Activated naive CD8-positive, alpha-beta T cell treated with anti-CD3 and anti-CD28 coated beads for 36 hours (primary cell): ENCODE data around the gene OR2T1. TPM values are rescaled to one million over a fixed set of nuclear protein-coding genes. Genes with fewer than 3 reads are reported as not detected.
"Not testable (repeated sequence)": the region's sequence is repeated elsewhere in the genome, so short reads cannot be mapped to it uniquely, and the experiment has no call there.

ENCODE experiments used
- DNase-seq: peaks from one replicate; pipeline ENCODE4 v3.0.0; 2021
- H3K27ac Mint-ChIP-seq: one replicate; pipeline ENCODE4 v1.8.0; 2022; ENCODE audit warnings: mild to moderate bottlenecking, moderate library complexity, mixed read lengths
- H3K27me3 Mint-ChIP-seq: one replicate; pipeline ENCODE4 v1.8.0; 2022; ENCODE audit warnings: mild to moderate bottlenecking, mixed read lengths
- H3K36me3 Mint-ChIP-seq: one replicate; pipeline ENCODE4 v1.8.0; 2021; ENCODE audit warnings: mild to moderate bottlenecking, mixed read lengths
- H3K4me1 Mint-ChIP-seq: one replicate; pipeline ENCODE4 v1.8.0; 2021; ENCODE audit warnings: mixed read lengths
- H3K4me3 Mint-ChIP-seq: one replicate; pipeline ENCODE4 v1.8.0; 2022; ENCODE audit warnings: mild to moderate bottlenecking, moderate library complexity, mixed read lengths
- H3K9me3 Mint-ChIP-seq: one replicate; pipeline ENCODE4 v1.8.0; 2022; ENCODE audit warnings: mixed read lengths
- total RNA-seq, 2 experiments: library from RNA; stranded (reverse); gene quantifications; one replicate each; pipeline ENCODE4 v1.2.3, GENCODE V29; 2021

The OR2T1 gene
- total RNA-seq, 2 experiments from 2014 or later, result not detected

DNA sequence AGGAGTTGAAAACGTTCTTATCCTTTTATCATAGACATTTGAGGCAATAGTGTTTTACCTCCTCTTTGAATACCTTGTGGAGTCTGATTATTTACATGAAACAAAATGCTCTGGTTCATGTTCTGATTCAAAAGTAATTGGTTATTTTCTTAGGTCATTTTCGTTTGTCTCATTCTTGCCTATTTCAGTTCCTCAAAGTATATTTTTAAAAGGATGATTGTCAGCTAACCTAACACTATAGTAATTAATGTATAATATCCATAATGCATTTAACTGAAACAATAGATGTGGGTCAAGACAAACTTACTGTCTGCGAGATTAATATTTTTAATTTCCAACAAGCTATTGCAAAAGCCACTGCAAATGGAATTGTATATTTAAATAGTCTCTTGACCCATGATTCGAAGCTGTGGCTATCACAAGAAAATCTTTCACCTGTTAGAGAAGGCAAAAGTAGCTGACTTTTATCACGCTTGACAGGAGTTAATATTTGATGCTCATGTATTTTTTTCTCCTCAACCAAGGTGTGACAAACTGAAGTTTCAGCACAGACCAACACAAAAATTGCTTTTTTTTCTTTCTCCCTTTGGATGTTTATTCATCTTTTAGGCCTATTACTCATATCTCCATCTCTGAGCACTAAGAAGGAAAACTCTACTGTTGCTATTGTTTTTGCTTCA is 47.8 kb downstream of the OR2T1 start:
- H3K9me3 Mint-ChIP-seq, H3K4me3 Mint-ChIP-seq, H3K36me3 Mint-ChIP-seq, H3K27ac Mint-ChIP-seq, DNase-seq, H3K4me1 Mint-ChIP-seq, H3K27me3 Mint-ChIP-seq: not testable (repeated sequence)

DNA sequence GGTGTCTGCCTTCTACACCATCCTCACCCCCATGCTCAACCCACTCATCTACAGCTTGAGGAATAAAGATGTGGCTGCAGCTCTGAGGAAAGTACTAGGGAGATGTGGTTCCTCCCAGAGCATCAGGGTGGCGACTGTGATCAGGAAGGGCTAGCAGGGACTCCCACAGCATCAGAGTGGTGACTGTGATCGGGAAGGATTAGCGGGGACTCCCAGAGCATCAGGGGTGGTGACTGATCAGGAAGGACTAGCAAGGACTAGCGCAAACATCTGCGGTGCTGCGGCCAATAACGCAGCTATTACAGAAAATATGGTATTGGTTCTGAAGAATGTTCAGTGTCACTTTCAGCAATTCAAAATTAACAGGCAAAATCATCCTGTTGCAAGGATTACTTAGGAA is 50.8 kb downstream of the OR2T1 start:
- H3K27ac Mint-ChIP-seq, H3K27me3 Mint-ChIP-seq, H3K4me3 Mint-ChIP-seq, H3K4me1 Mint-ChIP-seq, H3K9me3 Mint-ChIP-seq, H3K36me3 Mint-ChIP-seq, DNase-seq: not testable (repeated sequence)

DNA sequence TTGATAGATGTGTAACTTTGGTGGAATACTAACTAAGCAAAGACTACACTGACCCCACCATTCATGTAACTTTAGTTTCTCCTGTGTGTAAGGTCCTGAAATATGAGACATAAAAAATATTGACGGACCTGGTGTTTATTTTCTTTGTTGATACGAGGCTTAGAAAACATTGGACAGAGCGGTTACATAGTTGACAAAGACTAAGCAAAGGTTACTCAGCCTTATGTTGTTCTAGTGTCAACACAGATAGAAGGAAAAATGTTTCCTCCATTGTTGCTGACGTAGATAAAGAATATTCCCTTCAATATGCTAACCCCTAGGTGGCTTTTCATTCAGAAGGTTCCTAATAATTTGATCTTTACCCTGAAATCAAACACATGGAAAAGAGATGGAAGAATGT is 52.2 kb downstream of the OR2T1 start:
- not testable (repeated sequence) for DNase-seq, H3K27me3 Mint-ChIP-seq, H3K4me3 Mint-ChIP-seq, H3K36me3 Mint-ChIP-seq, H3K9me3 Mint-ChIP-seq, H3K4me1 Mint-ChIP-seq, H3K27ac Mint-ChIP-seq

DNA sequence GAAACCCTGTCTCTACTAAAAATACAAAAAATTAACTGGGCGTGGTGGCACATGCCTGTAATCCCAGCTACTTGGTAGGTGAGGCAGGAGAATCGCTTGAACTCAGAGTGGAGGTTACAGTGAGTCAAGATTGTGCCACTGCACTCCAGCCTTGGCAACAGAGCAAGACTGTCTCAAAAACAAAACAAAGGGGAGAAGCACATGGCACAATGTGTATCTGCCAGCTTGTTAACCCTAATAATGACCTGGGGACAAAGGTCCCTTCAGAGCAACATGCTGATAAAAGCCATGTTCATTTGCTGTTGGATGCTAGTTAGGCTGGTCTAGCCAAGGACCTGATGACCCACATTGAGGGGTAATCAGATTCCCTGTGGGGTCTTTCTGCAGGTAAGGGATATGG is 53.8 kb downstream of the OR2T1 start:
- H3K27ac Mint-ChIP-seq, DNase-seq, H3K36me3 Mint-ChIP-seq, H3K27me3 Mint-ChIP-seq, H3K4me1 Mint-ChIP-seq, H3K4me3 Mint-ChIP-seq, H3K9me3 Mint-ChIP-seq: not testable (repeated sequence)

Other genes starting within 250 kb of the OR2T1 start
- not detected for gene OR2M2, start 228.2 kb upstream of the OR2T1 start, total RNA-seq
- not detected for gene OR2M3, start 205.8 kb upstream of the OR2T1 start, total RNA-seq
- not detected for gene OR2M4, start 171.6 kb upstream of the OR2T1 start, total RNA-seq
- gene OR2T33, start 125.1 kb upstream of the OR2T1 start, total RNA-seq, result not detected
- not detected for gene OR2T12, start 99.6 kb upstream of the OR2T1 start, total RNA-seq
- gene OR2M7, start 78.5 kb upstream of the OR2T1 start, total RNA-seq, result not detected
- not detected for gene OR14C36, start 54.3 kb upstream of the OR2T1 start, total RNA-seq
- not detected for gene OR2T4, start 41.4 kb upstream of the OR2T1 start, total RNA-seq
- gene OR2T6, start 27.3 kb upstream of the OR2T1 start, total RNA-seq, result not detected
- gene OR2T2, start 42.6 kb downstream of the OR2T1 start, total RNA-seq, result not detected
- not detected for gene OR2T3, start 70.3 kb downstream of the OR2T1 start, total RNA-seq
- gene OR2T5, start 85.5 kb downstream of the OR2T1 start, total RNA-seq, result not detected
- not detected for gene OR2G6, start 105.0 kb downstream of the OR2T1 start, total RNA-seq
- gene OR2T29, start 159.7 kb downstream of the OR2T1 start, total RNA-seq, result not detected
- gene OR2T34, start 171.7 kb downstream of the OR2T1 start, total RNA-seq, result not detected
- not detected for gene OR2T10, start 194.7 kb downstream of the OR2T1 start, total RNA-seq
- gene OR2T11, start 232.0 kb downstream of the OR2T1 start, total RNA-seq, result not detected
- gene OR2T35, start 242.2 kb downstream of the OR2T1 start, total RNA-seq, result not detected